ENCODE data around the gene INO80. TPM values are rescaled to one million over a fixed set of nuclear protein-coding genes. Genes with fewer than 3 reads are reported as not detected.

INO80 gene
- total RNA-seq, 1 donor from 2014 or later: 10.7 TPM

DNA sequence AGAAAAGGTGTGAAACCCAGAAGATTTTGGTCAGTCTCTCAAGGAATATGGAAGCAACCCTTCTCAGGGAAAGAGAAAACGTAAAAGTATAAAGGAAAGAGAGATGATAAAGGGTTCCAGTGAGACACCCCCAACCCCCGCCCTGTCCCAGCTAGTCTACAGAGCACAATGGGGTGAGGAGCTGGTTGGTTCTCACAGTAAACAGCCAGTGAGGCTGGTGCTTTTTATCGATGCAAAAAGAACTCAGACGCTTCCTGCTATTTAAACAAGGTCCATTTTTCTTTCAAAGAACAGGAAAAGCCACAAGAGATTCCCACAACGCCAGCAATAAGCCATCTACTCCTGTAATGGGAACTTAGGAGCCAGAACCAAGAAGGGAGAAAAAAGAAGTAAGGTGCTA is 96.9 kb downstream of the INO80 start:
- intact Hi-C loops (cut with DNase I): no loop called here
- no peak for DNase-seq (ENCODE audit: missing footprints)
- no peak for ATAC-seq

DNA sequence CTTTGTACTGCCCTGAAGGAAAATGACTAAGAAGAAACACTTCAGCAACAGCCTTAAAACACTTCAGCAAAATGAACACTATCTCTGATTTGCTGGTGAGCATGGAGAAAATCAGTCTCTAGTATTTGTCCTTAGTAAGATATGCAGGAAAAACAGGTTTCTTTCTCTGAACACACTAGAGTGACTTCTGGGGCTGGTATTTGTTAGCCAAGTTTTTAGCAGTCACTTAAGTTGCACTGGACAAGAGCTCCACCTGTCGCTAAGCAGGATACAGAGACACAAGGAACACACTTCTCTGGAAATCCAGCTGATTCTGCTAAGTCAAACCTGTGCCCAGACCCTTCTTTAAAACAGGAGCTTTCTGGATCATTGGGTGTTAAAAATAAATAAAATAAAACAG is 97.5 kb downstream of the INO80 start:
- intact Hi-C loops (cut with DNase I): loop anchor here (1.0 kb wide), 1 partner anchor 112 kb away; no protein-coding TSS in a partner anchor
- DNase-seq (ENCODE audit: missing footprints): no peak

DNA sequence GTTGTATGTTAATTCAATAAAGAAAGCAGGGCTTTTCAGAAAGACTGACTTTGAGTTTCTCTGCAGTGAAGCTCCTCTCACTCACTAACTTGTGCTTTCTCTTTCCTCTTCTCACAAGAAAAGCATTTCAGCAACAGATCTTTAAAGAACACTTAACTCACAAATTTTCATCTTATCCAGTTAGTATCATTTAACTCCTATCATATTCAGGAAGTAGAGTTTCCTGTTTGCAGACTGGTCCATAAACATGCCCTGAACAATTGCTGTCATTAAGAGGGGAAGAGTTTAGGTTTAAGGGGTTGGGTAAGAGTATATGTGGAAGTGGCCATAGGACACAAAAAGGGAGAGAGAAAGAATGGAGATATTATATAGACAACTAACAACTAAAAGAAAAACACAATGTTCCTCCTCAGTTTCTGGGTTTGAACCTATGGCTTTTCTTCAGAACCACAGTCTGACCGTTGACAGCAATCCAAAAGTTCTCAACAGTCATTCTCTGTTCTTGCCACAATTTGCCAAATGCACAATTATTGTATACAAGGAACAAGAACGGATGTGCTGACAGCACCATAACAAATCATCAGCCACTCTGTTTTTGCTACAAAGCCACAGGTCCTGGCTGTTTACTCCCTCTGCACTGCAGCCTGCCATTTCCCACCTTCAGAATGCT is 98.9 kb downstream of the INO80 start:
- DNase-seq (ENCODE audit: missing footprints): no peak
- ATAC-seq: no peak
- intact Hi-C loops (cut with DNase I): no loop called here

More for the DNA sequence above, 97.5 kb downstream of the INO80 start:
- ATAC-seq: no peak

DNA sequence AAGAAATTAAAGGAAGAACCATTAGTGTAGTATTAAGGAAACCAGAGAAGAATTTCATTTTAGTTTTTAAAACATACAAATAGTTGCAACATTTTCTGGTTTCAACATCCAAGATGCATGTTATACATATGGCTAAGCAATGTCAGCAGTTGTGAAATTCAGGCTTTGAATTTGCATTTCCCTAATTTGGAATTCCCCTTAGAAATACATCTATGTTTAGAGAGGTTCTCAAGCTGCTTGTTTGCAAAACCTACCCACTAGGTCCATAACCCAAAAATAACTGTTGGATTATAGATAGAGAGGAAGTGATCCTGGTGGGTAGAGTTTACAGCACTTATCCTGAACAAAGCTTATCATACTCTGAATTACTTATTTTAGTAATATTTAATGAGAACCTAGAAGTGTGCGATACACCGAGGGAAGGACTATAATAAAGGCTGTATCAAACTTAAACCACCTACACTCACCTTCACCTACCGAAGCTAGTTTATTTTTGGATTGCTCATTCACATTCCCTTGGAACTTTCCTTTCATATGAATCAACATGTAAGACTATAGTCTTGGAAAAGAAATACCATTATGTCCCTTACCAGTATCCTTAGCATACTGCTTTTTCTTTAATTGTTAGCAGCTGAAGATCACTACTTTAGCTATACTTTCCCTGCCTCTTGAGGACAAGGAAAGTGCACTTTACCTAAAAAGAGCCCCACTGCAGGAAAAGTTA is 102.2 kb downstream of the INO80 start:
- intact Hi-C loops (cut with DNase I): no loop called here
- ATAC-seq (no peak), DNase-seq (ENCODE audit: missing footprints) (no peak)

DNA sequence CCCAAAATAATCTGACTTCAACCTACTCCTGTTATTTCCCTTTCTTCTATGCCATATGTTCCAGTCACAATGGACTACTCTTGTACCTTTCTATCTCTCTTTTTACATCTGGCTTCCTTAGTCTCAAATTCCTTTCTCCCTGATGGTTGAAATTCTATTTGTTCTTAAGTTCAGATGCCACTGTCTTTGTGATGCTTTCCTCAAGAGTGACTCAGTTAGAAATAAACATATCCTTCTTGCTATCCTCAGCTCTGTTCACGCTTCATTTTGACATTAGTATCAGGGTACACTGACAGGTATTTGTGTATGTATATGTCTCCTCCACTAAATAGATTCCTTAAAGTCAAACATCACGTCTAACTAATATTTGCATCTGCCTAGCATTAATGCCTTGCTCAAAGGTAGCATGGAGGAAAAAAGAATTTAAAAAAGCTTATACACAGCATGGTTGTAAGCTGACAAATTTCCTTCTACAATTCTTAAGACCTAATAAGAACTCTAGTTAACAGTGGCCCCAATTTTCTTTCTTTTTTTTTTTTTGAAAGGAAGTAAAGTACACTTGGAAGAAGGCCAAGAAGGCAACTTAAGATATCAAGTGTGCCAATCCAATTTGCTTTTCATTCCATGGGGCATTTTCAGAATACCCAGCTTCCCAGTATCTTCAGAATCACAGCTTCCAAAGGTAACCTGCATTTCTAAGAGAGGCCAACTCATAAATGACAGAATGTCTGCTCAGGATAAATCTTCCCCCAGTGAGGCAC is 104.8 kb downstream of the INO80 start:
- ATAC-seq (no peak), DNase-seq (ENCODE audit: missing footprints) (no peak)
- intact Hi-C loops (cut with DNase I): no loop called here

DNA sequence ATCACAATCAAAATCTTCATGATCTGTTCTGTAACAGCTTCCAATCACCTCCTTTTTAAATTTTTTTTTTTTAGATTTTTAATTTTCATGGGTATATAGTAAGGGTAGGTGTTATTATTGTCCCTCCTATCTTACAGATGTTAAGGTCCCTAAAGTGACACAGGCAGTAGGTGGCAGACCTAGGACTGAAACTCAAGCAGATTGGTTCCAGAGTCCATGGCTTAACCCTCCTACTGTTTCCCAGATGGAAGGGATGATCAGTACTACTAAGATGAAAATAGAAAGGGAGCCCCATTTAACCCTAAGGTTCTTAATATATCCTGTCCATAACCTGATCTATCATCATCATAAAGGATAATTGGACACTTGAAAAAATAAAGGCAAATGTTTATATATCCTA is 105.7 kb downstream of the INO80 start:
- no peak for ATAC-seq
- intact Hi-C loops (cut with DNase I): no loop called here
- DNase-seq (ENCODE audit: missing footprints): no peak

DNA sequence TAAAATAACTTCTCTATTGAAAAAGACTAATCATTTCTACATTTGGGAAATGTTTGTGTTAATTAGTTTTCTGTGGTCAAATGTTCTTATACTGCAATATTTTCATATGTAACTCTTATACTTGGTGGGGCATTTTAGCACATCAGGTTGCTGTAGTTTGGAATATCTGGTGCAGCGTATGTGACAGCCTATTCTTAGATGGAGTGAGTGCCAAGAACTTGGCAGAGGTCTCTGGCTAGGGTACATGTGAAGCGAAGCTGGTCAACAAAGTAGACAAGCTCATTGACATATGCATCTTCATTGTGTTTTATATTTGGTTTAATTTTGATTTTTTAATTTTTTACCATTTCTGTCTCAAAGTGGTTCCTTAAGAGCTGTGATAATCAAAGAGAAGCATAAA is 109.6 kb downstream of the INO80 start:
- DNase-seq (ENCODE audit: missing footprints) (no peak), ATAC-seq (peak; percentile 79)
- intact Hi-C loops (cut with DNase I): no loop called here

DNA sequence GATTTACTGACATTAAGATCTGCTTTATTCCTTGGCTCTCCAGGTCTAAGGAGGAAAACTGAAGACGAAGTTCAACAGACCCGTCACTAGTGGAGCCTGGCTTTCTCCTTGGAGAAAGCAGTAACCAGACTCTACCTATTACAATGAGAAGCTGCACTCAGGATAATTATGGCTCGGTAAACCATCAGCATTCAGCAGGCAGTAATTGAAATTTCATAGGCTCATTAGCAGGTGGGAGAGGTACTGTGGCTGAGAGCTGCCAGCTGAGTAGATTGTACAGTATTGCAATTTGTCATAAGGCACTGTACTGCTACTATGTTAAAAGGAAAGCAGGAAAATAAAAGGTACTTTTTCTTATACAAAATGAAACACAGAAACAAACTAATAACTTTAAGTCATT is 111.6 kb downstream of the INO80 start:
- ATAC-seq (no peak), DNase-seq (ENCODE audit: missing footprints) (no peak)
- intact Hi-C loops (cut with DNase I): no loop called here

DNA sequence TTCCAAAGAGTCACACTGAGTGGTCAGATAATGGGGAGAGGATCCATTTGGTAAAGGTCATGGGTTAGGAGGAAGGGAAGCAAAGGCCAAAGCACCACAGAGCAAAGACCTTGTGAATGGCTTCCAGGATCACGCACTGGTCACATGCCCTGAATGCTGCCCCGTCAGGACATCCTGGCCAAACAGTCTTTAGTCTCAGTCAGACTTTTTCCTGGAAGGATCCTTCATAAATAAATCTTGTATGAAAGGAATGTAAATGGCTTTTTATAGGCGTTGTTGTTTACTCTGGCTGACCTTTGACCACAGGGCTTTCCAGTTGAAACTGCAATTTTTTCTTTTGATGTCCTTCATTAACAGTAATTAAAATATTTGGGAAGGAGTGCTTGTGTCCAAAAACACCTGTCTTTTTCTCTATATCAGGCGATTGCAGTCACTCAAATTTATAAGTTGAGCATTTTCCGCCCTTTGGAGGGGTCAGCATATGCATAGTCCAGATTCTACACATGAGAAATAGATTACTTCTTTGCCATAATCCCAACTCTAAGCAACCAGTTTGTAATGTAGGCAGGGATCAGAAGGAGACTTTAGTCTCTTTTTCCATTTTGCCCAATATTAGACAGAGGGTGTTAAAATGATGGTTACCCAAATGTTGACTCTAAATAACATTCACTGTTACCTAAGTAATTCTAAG is 114.4 kb downstream of the INO80 start:
- ATAC-seq: no peak
- no peak for DNase-seq (ENCODE audit: missing footprints)
- intact Hi-C loops (cut with DNase I): no loop called here

DNA sequence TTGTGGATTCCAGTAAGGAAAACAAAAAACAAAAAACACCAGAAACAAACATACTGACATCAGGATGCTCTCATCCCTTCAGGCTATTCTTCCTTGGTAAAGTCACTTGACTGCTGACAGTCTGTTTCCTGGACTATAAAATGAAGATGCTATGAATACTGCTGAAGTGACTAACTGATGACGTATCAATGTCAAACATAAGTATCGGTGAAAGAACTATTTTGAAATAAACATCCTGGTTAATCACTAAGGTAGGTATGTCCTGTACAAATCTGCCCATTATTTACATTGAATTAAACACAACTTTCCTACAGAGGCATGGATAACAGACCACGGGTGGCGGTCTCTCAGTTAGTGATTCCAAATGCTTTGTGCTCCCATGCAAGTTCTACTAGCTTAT is 116.9 kb downstream of the INO80 start:
- DNase-seq (ENCODE audit: missing footprints): no peak
- ATAC-seq: no peak
- intact Hi-C loops (cut with DNase I): no loop called here

DNA sequence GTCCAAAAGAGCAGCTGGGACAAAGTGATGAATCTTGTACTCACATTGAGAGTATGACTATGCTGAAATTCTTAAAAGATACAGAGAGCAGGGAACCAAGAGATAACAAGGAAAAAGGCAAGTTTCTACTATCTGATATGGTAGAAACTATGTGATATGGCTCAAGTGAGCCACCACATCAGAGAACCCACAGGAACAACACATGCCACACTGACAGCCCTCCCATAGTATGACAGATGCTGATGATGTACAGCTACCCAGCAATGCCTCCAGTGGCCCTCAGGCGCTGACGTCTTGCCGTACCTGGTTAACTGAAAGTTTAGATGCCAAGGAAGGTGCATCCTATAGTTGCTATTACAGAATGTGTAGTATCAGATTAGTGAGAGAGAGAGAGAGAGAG is 120.4 kb downstream of the INO80 start:
- intact Hi-C loops (cut with DNase I): no loop called here
- DNase-seq (ENCODE audit: missing footprints): no peak
- no peak for ATAC-seq

DNA sequence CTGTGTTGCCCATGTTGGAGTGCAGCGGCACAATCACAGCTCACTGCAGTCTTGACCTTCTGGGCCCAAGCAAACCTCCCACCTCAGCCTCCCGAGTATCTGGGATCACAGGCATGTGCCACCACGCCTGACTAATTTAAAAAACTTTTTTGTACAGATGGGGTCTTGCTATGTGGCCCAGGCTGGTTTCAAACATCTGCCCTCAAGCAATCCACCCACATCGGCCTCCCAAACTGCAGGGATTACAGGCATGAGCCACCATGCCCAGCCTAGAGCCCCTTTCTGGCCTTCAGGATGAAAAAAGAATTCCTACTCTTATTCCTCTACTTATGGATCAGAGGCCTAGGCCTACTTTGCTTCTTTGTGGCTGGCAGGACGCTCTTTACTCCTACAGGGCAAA is 123.3 kb downstream of the INO80 start:
- no peak for ATAC-seq
- intact Hi-C loops (cut with DNase I): no loop called here
- no peak for DNase-seq (ENCODE audit: missing footprints)

DNA sequence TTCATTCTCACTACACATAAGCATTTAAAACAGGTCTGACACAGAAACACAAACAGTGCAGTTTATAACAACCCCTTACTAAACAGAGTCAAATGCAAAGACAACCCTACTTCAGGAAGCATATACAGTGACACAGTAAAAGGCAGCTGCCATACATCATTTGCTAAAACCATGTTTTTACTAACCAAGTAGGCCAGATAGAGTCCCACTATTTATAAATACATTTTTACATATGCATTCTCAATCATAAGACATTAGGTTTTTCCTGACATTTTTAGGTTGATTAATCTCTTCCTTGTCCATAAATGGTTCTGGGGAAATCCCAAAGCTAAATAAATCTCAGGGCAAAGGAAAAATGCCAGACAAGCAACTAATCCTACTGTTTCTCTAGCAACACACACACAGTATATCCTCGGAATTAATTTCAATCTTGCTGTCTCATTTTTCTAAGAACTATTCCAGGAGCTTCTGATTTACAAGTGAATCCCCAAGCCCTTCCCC is 123.8 kb downstream of the INO80 start:
- intact Hi-C loops (cut with DNase I): no loop called here
- no peak for DNase-seq (ENCODE audit: missing footprints)
- ATAC-seq: no peak

DNA sequence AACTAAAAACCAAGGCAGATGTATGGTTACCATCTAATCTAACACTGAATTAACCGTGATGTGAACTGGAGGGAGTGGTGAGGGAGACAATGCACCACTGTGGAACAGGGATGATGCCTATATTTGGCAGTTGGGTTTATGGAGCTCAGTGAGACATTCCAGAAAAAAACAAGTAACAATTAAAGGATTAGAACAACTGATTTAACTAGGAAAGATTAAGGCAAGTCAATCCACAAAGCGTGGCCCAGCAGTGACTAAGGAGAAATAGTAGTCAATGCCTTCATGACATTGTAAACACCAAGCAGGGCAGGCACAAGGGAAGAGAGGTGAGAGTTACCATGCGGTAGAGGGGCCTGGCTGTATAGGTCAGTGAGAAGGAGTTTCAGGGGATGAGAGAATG is 124.7 kb downstream of the INO80 start:
- intact Hi-C loops (cut with DNase I): no loop called here
- DNase-seq (ENCODE audit: missing footprints): no peak
- ATAC-seq: no peak

DNA sequence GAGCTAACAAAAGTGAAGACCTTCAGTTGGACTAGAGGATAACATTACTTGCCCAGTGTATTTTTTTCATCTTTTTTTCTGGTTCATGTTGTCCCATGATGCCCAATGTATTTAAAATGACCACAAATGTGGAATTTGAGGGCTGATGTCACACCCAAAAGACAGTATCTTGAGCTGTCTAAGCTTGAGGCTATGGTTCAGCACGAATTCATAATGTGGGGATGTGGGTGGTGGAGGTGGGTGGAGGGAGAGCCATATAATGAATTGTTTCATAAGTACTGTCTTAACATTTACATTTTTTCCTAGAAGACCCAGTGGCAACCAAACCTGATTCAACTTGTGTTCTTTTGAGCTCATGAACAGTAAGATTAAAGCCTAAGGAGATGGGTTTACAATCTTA is 125.3 kb downstream of the INO80 start:
- ATAC-seq: no peak
- intact Hi-C loops (cut with DNase I): no loop called here
- no peak for DNase-seq (ENCODE audit: missing footprints)

DNA sequence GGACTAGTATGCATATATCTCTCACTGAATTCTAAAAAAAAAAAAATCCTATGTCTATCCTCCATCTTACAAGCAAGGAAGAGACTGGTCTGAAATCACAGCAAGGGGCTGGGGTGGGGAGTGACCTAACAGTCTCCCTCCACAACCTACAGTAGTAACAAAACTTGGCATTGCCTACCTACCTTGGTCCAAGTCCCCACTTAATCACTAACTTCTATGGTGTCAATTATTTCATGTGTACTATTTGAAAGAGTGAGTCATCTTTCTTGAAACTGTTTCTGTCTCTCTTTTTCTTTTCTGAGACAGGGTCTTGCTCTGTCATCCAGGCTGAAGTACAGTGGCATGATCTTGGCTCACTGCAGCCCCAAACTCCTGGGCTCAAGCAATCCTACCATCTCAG is 126.0 kb downstream of the INO80 start:
- intact Hi-C loops (cut with DNase I): no loop called here
- no peak for ATAC-seq
- no peak for DNase-seq (ENCODE audit: missing footprints)

DNA sequence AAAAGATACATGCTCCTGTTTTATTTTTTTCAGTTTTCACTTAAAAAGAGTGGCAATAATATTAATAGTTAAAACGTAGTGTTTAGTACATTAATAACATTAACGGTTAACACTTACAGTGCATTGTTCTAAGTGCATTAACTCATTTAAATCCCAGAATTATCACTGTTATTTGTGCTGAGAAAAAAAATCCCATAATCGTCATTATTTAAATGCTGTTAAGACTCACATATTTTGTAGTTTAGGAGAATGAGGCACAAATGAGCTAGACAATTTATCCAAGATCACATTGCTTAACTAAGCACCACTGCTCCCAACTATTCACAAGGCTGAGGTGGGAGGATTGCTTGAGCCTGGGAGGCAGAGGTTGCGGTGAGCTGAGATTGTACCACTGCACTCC is 127.9 kb downstream of the INO80 start:
- intact Hi-C loops (cut with DNase I): no loop called here
- DNase-seq (ENCODE audit: missing footprints) (no peak), ATAC-seq (no peak)

DNA sequence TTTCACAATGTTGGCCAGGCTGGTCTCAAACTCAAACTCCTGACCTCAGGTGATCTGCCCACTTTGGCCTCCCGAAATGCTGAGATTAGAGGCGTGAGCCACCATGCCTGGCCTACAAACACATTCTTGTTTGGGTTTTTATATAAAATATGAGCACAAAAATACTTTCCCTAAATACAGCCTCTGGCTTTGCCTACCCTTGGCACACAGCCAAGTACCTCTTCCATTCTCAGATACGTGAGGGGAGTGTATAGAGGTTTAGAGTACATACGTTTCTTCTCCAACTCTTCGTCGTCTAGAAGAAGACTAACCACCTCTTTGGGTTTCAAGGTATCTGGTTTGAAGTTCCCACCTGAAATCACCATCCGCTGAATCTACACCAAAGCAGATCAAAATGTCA is 129.3 kb downstream of the INO80 start:
- no peak for ATAC-seq

DNA sequence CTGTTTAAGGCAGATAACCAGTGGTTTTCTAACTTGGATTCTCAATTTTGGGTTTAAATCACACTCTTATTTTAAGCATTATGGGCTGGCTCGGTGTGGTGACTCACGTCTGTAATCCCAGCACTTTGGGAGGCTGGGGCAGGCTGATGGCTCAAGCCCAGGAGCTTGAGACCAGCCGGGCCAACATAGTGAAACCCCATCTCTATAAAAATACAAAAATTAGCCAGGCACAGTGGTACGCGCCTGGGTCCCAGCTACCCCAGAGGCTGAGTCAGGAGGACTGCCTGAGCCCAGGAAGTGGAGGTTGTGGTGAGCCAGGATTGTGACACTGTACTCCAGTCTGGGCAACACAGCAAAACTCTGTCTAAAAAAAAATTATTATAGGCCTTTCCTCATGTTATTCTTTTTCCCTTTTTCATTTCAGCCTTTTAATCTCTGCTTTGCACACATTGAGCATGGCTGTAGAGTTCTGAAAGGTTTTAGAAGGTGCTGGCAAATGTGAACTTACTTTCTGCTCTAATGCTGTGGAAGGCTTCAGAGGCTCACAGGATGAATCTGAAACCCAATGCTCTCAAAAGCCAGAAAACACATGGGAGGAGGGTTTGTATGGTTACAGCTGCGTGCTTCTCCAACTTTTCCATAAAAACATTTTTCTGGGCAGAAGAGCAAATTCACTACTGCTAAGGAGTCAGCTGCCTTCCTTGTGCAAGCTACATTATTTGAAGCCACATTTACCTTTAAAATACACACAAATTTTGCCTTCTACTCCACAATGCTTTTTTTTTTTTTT is 130.3 kb downstream of the INO80 start:
- intact Hi-C loops (cut with DNase I): no loop called here
- DNase-seq (ENCODE audit: missing footprints) (no peak), ATAC-seq (no peak)

More for the DNA sequence above, 129.3 kb downstream of the INO80 start:
- intact Hi-C loops (cut with DNase I): no loop called here
- no peak for DNase-seq (ENCODE audit: missing footprints)
